ENCODE results near the gene COL18A1. TPM values are rescaled to one million over a fixed set of nuclear protein-coding genes. Genes with fewer than 3 reads are reported as not detected.

Gene COL18A1
- total RNA-seq, 1 donor from 2014 or later: 9.2 TPM

- TF ChIP-seq, protein P1, sequence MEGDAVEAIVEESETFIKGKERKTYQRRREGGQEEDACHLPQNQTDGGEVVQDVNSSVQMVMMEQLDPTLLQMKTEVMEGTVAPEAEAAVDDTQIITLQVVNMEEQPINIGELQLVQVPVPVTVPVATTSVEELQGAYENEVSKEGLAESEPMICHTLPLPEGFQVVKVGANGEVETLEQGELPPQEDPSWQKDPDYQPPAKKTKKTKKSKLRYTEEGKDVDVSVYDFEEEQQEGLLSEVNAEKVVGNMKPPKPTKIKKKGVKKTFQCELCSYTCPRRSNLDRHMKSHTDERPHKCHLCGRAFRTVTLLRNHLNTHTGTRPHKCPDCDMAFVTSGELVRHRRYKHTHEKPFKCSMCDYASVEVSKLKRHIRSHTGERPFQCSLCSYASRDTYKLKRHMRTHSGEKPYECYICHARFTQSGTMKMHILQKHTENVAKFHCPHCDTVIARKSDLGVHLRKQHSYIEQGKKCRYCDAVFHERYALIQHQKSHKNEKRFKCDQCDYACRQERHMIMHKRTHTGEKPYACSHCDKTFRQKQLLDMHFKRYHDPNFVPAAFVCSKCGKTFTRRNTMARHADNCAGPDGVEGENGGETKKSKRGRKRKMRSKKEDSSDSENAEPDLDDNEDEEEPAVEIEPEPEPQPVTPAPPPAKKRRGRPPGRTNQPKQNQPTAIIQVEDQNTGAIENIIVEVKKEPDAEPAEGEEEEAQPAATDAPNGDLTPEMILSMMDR (IDR thresholded peaks at IDR 0.05; ENCODE audit: insufficient read depth, low read length, severe bottlenecking): no peak
- no peak for FAIRE-seq
- no peaks in the 10 kb centered on the region for H3K36me3 ChIP-seq (ENCODE audit: control insufficient read depth, insufficient read depth, low read length)
- H3K27me3 ChIP-seq (ENCODE audit: control insufficient read depth, insufficient read depth, low read length): no peaks in the 10 kb centered on the region
- no peak for DNase-seq (ENCODE audit: low read depth)
- no peak overlapping the region for H3K4me3 ChIP-seq (ENCODE audit: low read depth, low read length)
Measured at GRCh38 chr21:45507523-45507875, 102.5 kb downstream of the COL18A1 start.

- no peak for FAIRE-seq
- TF ChIP-seq, protein P1 (IDR thresholded peaks at IDR 0.05; ENCODE audit: insufficient read depth, low read length, severe bottlenecking): no peak
- Histone ChIP-seq H3K4me3 (ENCODE audit: low read depth, low read length) (no peak overlapping the region), H3K36me3 (ENCODE audit: control insufficient read depth, insufficient read depth, low read length) (no peaks in the 10 kb centered on the region), H3K27me3 (ENCODE audit: control insufficient read depth, insufficient read depth, low read length) (no peaks in the 10 kb centered on the region)
- DNase-seq (ENCODE audit: low read depth): no peak
Measured at GRCh38 chr21:45507888-45508508, 103.0 kb downstream of the COL18A1 start.

- Histone ChIP-seq H3K4me3 (ENCODE audit: low read depth, low read length) (no peak overlapping the region), H3K27me3 (ENCODE audit: control insufficient read depth, insufficient read depth, low read length) (no peaks in the 10 kb centered on the region), H3K36me3 (ENCODE audit: control insufficient read depth, insufficient read depth, low read length) (no peaks in the 10 kb centered on the region)
- TF ChIP-seq, protein P1 (IDR thresholded peaks at IDR 0.05; ENCODE audit: insufficient read depth, low read length, severe bottlenecking): no peak
- no peak for FAIRE-seq
- DNase-seq (ENCODE audit: low read depth): no peak
Measured at GRCh38 chr21:45508607-45509565, 103.9 kb downstream of the COL18A1 start.

DNA sequence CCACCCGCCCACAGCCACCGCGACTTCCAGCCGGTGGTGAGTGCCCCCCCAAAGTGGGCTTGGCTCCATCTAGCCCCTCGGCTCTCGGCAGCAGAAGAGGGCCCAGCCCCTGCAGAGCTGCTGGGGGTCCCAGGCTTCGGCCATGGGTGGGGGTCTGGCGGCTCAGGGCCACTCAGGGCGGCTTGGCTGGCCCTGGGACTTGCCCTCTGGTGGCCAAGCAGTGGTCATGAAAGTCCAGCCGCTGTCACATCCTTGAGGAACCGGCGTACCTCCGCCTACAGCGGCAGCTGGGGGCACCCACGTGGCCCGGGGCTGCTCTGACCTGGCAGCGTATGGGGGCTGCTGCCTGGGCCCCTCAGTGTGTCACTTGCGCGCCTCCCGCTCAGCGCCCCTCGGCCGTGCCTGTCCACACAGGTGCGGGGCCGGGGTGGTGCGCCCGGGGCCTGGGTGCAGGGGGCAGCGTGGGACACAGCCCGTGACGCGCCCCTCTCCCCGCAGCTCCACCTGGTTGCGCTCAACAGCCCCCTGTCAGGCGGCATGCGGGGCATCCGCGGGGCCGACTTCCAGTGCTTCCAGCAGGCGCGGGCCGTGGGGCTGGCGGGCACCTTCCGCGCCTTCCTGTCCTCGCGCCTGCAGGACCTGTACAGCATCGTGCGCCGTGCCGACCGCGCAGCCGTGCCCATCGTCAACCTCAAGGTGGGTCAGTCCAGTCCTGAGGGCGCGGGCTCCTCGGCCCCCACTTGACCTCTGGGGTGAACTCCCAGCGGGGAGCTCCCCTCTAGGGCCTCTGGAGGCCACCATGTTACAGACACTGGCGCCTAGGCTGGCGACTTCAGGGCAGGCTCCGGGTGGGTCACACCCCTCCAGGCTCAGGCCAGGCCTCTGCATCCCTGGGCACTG lies 104.9 kb downstream of the COL18A1 start:
- DNase-seq (ENCODE audit: low read depth) (no peak), FAIRE-seq (no peak)
- Histone ChIP-seq H3K27me3 (ENCODE audit: control insufficient read depth, insufficient read depth, low read length) (no peaks in the 10 kb centered on the region), H3K36me3 (ENCODE audit: control insufficient read depth, insufficient read depth, low read length) (no peaks in the 10 kb centered on the region), H3K4me3 (ENCODE audit: low read depth, low read length) (no peak overlapping the region)
- TF ChIP-seq, protein P1 (IDR thresholded peaks at IDR 0.05; ENCODE audit: insufficient read depth, low read length, severe bottlenecking): no peak

DNA sequence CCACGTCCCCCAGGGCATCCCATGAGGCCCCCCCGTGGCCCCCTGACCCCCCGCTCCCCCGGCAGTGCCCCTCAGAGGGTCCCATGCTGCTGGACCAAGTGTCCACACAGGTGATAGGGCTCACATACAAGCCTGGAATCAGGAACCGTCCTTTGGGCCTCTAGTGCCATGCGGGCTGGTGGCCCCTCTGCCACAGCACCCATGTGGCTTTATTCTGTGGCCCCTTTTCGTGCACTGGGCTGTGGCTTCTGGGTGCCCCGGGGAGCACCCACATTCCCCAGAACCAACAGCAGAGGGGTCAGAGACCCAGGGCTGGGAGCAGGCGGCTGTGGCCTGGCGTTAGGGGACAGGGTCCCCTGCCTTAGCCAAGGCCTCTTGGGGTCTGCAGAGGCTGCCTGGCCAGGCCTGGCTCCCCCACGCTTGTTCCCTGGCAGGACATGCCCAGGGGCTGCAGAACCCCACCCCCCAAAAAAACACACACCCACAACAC lies 105.5 kb downstream of the COL18A1 start:
- DNase-seq (ENCODE audit: low read depth) (no peak), FAIRE-seq (no peak)
- no peaks in the 10 kb centered on the region for H3K36me3 ChIP-seq (ENCODE audit: control insufficient read depth, insufficient read depth, low read length)

More for the DNA sequence above, 105.5 kb downstream of the COL18A1 start:
- Histone ChIP-seq H3K27me3 (ENCODE audit: control insufficient read depth, insufficient read depth, low read length) (no peaks in the 10 kb centered on the region), H3K4me3 (ENCODE audit: low read depth, low read length) (no peak overlapping the region)
- TF ChIP-seq, protein P1 (IDR thresholded peaks at IDR 0.05; ENCODE audit: insufficient read depth, low read length, severe bottlenecking): no peak

Data from bronchial epithelial cell (primary cell).